Caki2 (cell line): Measurements from ENCODE around the gene MARCHF10. TPM values are rescaled to one million over a fixed set of nuclear protein-coding genes. Genes with fewer than 3 reads are reported as not detected.

Source experiments
- DNase-seq: peaks from one replicate; pipeline ENCODE4 v3.0.0-alpha.2; 2015; ENCODE audit warnings: low read depth
- in situ Hi-C: cut with HindIII; loops from 2 replicates; pipeline ENCODE4 v1.10.0; 2016; ENCODE audit warnings: low sequenced_read_pairs, low pct_unique_long_range_greater_than_20kb, mixed read lengths
- total RNA-seq: library from RNA; depleted of rRNA; stranded (reverse); fragments of >200 nt; shearing (Covaris generic); gene quantifications from 2 replicates; pipeline ENCODE4 v1.2.3, GENCODE V29; 2014; ENCODE audit warnings: low replicate concordance

Gene MARCHF10
- total RNA-seq, 1 experiment from 2014 or later = not detected

GRCh38 chr17:62823111-62823893 is 15.2 kb upstream of the MARCHF10 start:
- in situ Hi-C loops = no loop called here

GRCh38 chr17:62822080-62822904 is 14.2 kb upstream of the MARCHF10 start:
- DNase-seq = no peak
- in situ Hi-C loops = no loop called here

More at GRCh38 chr17:62823111-62823893, 15.2 kb upstream of the MARCHF10 start:
- DNase-seq = peak; percentile 46

- in situ Hi-C loops = no loop called here
Observed at GRCh38 chr17:62821189-62822079, 13.3 kb upstream of the MARCHF10 start.

GRCh38 chr17:62819511-62820221 is 11.6 kb upstream of the MARCHF10 start:
- in situ Hi-C loops = no loop called here
- DNase-seq = peak; percentile 93

More at GRCh38 chr17:62821189-62822079, 13.3 kb upstream of the MARCHF10 start:
- no peak for DNase-seq

GRCh38 chr17:62818526-62818925 is 10.4 kb upstream of the MARCHF10 start:
- DNase-seq = no peak
- in situ Hi-C loops = no loop called here

GRCh38 chr17:62816282-62816839 is 8.2 kb upstream of the MARCHF10 start:
- DNase-seq = no peak
- in situ Hi-C loops = no loop called here

- no peak for DNase-seq
- in situ Hi-C loops = no loop called here
Observed at GRCh38 chr17:62809656-62810055, 1.5 kb upstream of the MARCHF10 start.

- in situ Hi-C loops = no loop called here
Observed at GRCh38 chr17:62808576-62808970, 459 bp upstream of the MARCHF10 start.

GRCh38 chr17:62805234-62805633 is 2.9 kb downstream of the MARCHF10 start:
- in situ Hi-C loops = no loop called here
- DNase-seq = no peak

More at GRCh38 chr17:62808576-62808970, 459 bp upstream of the MARCHF10 start:
- no peak for DNase-seq

GRCh38 chr17:62804822-62805221 is 3.3 kb downstream of the MARCHF10 start:
- in situ Hi-C loops = no loop called here
- peak; percentile 58 for DNase-seq

GRCh38 chr17:62804025-62804424 is 4.1 kb downstream of the MARCHF10 start:
- no peak for DNase-seq
- in situ Hi-C loops = no loop called here

GRCh38 chr17:62802561-62803205 is 5.4 kb downstream of the MARCHF10 start:
- in situ Hi-C loops = no loop called here

GRCh38 chr17:62801553-62802114 is 6.5 kb downstream of the MARCHF10 start:
- in situ Hi-C loops = no loop called here
- DNase-seq = no peak

More at GRCh38 chr17:62802561-62803205, 5.4 kb downstream of the MARCHF10 start:
- DNase-seq = peak; percentile 37

- peak; percentile 27 for DNase-seq
- in situ Hi-C loops = no loop called here
Observed at GRCh38 chr17:62800585-62800984, 7.5 kb downstream of the MARCHF10 start.

GRCh38 chr17:62797959-62798358 is 10.2 kb downstream of the MARCHF10 start:
- in situ Hi-C loops = no loop called here
- DNase-seq = no peak

- no peak for DNase-seq
- in situ Hi-C loops = no loop called here
Observed at GRCh38 chr17:62796291-62796690, 11.8 kb downstream of the MARCHF10 start.

GRCh38 chr17:62794666-62794971 is 13.5 kb downstream of the MARCHF10 start:
- in situ Hi-C loops = no loop called here
- DNase-seq = no peak
